HG02885 (cell line): Measurements from ENCODE around the gene MXRA8.
A peak's percentile ranks its signal among the peaks of the same experiment; 100 is the strongest.

ENCODE experiments used
- ATAC-seq: cut with Tn5 transposase; IDR thresholded peaks from one replicate; pipeline ENCODE4 v1.9.1; 2021; ENCODE audit warnings: mild to moderate bottlenecking; ENCODE audit not compliant: unreplicated experiment, poor library complexity

Gene MXRA8

DNA sequence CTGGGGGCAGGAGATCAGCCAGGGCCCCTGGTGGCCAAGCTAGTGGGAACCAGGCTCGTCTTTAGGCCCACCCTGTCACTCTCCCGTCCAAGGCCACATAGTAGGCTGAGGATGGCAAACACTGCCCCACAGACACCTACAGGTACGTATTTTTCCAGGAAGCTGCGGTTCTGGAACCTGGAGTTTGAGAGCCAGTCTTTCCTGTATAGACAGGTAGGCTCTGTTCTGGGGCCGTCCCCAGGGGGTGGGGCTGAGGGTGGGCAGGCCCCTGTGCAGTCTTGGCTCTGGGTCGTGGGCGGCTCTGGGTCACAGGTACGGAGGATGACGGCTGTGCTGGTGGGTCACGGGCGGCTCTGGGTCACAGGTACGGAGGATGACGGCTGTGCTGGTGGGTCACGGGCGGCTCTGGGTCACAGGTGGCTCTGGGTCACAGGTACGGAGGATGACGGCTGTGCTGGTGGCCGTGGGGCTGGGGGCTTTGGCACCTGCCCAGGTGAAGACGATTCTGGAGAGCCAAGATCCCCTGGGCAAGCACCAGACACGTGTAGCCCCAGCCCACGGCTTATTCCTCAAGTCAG is 47.8 kb downstream of the MXRA8 start:
- no peak for ATAC-seq

- no peak for ATAC-seq
These were observed 48.3 kb downstream of the MXRA8 start for GRCh38 chr1:1310109-1310385.

- no peak for ATAC-seq
These were observed 48.9 kb downstream of the MXRA8 start for GRCh38 chr1:1309251-1310108.

DNA sequence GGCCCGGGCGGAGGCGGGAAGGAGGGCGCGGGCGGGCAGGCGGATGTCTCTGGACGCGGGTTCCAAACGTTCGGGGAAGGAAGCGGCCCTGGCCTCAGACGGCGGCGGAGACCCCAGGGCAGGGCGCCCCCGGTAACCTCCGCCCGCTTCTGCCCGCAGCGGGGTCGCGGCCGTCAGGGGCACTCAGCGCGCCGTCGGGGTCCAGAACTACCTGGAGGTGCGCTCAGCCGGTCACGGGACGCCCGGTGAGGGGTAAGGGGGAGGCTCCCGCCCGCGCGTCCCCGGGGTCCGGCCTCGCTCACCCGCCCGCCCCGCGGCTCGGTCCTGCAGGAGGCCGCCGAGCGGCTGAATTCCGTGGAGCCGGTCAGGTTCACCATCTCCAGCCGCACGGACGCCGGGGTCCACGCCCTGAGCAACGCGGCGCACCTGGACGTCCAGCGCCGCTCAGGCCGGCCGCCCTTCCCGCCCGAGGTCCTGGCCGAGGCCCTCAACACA is 49.6 kb downstream of the MXRA8 start:
- ATAC-seq: no peak

DNA sequence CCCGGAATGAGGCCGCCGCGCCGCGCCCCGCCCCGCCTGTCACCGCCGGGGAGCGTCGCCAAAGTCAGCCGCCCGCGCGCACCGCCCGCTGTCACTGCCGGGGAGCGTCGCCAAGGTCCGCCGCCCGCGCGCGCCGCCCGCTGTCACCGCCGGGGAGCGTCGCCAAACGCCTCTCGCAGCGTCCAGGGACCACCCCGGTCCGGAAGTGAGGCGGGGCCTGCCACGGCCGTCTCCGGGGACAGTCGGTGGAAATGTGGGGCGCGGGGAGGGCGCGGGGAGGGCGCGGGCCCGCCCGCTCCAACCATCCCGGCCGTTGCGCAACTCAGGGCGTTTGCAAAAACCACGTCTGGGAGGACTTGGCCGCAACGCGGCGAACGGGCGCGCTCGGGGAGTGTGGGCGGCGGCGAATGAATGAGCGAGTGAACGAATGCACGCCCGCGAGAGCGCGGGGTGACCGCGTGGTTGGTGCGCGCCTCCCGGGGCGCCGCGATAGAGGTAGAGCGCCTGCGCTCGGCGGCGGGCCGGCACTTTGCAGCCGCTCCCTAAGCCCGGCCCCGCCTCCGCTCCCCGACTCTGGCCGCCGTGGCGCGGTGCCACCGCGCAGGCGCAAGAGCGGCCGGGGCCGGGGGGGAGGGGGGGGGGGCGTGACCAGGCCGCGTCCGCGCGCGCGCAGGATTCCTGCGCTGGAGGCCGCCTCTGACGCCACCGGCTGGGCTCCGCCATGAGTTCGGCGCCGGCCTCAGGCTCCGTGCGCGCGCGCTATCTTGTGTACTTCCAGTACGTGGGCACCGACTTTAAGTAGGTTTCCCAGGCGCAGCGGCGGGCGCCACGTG is 50.2 kb downstream of the MXRA8 start, which contains the start of the genes ACAP3 and PUSL1:
TSS of gene ACAP3 (minus strand) at position 8 of the 833 bp plus-strand sequence. CDS start 115 bp downstream, outside the sequence.
TSS of gene PUSL1 (plus strand) at position 675 of the 833 bp plus-strand sequence. CDS start at position 722, 47 bp downstream.
- ATAC-seq: peak; percentile 69

GRCh38 chr1:1307261-1307922 is 51.0 kb downstream of the MXRA8 start:
- peak; percentile 4 for ATAC-seq

DNA sequence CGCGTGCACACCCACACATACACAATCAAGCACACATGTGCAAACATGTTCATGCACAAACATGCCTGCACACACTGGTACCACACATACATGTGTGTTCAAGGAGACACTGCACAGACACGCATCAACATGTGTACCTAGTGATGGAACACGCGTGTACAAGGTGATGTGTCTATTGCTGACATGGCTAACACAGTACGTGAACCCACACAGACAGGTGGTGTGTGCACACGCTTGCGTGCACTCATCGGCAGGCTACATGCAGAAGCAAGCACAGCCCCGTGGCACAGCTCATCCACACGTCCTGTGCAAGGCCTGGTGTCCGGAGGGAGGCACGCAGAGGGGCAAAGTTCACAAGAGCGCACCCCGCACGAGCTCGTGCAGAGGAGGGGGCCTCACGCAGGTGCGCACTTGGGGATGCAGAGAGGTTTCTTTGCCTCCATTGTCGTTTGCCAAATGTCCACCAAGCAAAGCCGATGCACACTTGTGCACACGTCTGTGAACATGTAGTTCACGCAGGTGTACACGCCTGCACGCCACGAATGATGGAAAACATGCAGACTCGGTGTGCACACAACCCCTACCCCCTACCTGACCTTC is 51.6 kb downstream of the MXRA8 start:
- no peak for ATAC-seq

GRCh38 chr1:1306070-1306660 is 52.2 kb downstream of the MXRA8 start:
- ATAC-seq: no peak

GRCh38 chr1:1305300-1306069 is 52.9 kb downstream of the MXRA8 start:
- ATAC-seq: no peak

DNA sequence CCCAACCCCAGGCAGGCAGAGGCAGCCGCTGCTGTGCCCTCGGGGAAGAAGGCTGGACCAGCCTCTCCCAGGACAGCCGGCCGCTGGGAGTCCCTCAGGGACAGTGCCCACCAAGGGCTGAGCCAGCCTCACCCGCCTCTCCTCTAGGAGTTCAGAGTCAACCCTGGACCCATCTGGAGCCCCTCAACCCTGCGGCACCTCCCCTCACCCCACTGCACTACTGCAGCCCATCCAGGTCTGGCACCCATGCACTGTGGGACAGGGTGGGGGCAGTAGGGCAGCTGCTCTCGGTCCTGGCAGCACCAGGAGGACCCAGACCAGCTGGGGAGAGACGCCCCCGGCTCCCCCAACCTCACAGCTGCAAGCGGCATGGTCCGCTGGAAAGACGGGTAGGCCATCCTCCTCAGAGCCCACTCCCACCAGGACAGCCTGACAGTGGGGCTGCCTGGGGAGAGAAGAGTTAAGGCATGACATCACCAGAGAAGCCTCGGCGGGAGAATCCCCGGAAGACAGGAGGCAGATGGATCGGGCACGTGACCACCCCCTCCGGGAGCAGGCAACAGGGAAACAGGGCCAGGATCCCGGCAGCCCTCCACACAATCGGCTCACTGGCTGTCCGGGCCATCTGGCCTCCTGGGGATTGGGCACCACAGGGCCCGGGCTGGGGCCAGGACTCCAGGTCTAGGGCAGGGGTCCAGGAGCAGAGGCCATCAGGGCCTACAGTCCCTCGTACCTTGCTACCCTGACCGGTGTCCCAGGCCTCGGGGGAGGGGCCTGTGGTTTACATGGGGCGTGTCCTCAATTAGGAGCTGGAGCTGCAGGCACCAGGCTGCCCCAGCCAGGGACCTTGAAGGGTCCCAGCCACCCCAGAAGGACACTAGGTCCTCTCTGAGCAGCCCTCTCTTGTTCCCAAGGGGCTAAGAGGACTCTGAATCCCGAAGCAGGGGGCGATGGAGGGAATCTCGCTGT is 53.7 kb downstream of the MXRA8 start:
- ATAC-seq: no peak

DNA sequence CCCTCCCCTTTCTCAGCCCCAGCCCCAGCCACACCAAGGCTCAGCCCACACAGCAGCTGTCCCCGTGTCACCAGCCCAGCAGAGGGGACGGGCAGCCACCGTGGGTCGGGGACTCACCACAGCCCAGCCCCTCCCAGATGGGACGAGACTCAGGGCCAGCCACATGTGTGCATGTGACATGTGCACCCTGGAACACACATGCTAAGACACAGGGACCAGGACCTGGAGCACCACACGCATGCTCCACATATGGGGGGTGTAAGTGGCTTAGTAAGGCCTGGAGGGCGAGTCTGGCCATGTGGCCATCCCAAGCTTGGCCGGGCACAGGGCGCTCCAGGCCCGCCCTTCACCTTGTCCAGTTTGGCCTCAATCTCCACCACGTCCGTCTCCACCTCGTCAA is 54.6 kb downstream of the MXRA8 start:
- ATAC-seq: no peak

- no peak for ATAC-seq
These were observed 55.3 kb downstream of the MXRA8 start for GRCh38 chr1:1302951-1303509.
